Omental fat pad (tissue), 4 donors: ENCODE measurements around the gene TRIM28. TPM values are rescaled to one million over a fixed set of nuclear protein-coding genes. Genes with fewer than 3 reads are reported as not detected.

ENCODE experiments used
- ATAC-seq: fragments of 150-250 bp; one replicate; pipeline ENCODE4 v1.9.1; 2016; ENCODE audit warnings: mild to moderate bottlenecking, moderate library complexity; ENCODE audit not compliant: low FRiP score
- DNase-seq: peaks from one replicate; pipeline ENCODE4 v3.0.0-alpha.2; 2019; ENCODE audit warnings: low spot score
- CTCF ChIP-seq, 3 donors: fragments of 450-650 bp; IDR thresholded peaks; one replicate each; pipeline ENCODE4 v1.5.1; 2016 to 2017; ENCODE audit warnings: antibody characterized with exemption in 3 of 3, mild to moderate bottlenecking in 3 of 3, moderate library complexity in 2 of 3
- total RNA-seq, 4 donors: library from RNA; depleted of rRNA; stranded (reverse); fragments of >200 nt; gene quantifications; one replicate each; pipeline ENCODE4 v1.1.0, GENCODE V29; 2016

TRIM28 gene
- total RNA-seq, 4 donors from 2014 or later, result 151 to 238 (median 166) TPM

DNA sequence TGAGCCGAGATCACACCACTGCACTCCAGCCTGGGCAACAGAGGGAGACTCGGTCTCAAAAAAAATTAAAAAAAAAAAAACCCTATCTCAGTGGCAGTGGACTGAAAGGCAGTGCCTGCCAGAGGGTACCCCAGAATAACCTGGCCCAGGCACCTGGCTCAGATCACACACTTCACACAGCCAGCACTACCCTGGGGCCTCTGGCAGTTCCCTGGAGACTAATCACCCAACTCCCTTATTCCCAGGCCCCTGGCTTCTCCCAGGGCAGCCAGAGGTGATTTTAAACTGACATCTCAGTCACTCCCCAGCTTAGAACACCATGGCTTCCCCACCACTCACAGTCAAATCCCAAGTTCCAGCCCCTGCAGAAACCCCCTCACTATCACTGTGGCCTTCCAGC, 28.6 kb upstream of the TRIM28 start:
- no peak for ATAC-seq
- DNase-seq, result no peak
- TF ChIP-seq CTCF (IDR thresholded peaks at IDR 0.05), result no peak

DNA sequence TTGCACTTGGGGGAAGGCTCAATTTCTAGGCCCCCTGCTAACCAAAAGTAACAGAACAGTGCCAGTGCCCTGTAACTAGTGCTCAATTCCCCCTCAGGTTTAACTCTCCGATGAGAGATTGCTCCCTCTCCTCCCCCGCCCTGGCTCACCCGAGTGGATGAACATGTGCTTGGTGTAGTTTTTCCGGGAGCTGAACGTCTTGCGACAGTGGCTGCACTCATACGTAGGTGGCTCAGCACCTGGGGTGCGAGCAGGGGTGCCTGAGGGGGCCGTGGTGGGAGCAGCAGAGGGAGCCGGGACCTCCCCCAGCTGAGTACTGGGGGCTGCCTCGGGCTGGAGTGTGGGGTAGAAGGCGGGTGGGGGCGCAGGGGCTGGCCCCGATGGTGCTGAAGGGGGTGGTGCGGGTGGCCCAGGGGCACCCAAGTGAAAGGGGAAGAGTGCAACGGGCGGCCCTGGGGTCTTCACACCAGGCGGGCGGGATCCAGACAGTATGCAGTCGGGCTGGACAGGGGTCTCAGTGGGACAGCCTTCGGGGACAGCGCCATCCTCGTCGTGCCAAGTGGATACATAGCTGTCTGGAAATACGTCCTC, 27.5 kb upstream of the TRIM28 start:
- TF ChIP-seq CTCF (IDR thresholded peaks at IDR 0.05), result no peak
- ATAC-seq, result no peak
- DNase-seq, result no peak

- DNase-seq, result no peak
- no peak for ATAC-seq
- TF ChIP-seq CTCF (IDR thresholded peaks at IDR 0.05), result no peak
These were observed 26.7 kb upstream of the TRIM28 start for GRCh38 chr19:58516964-58517833.

GRCh38 chr19:58518256-58519086, 25.4 kb upstream of the TRIM28 start:
- ATAC-seq (no peak), DNase-seq (no peak)
- TF ChIP-seq CTCF (IDR thresholded peaks at IDR 0.05), result no peak

GRCh38 chr19:58519087-58519354, 24.8 kb upstream of the TRIM28 start:
- peak in 1 of 3 donors; percentile 47 for TF ChIP-seq CTCF (IDR thresholded peaks at IDR 0.05)
- peak; percentile 46 for ATAC-seq
- peak; percentile 25 for DNase-seq

DNA sequence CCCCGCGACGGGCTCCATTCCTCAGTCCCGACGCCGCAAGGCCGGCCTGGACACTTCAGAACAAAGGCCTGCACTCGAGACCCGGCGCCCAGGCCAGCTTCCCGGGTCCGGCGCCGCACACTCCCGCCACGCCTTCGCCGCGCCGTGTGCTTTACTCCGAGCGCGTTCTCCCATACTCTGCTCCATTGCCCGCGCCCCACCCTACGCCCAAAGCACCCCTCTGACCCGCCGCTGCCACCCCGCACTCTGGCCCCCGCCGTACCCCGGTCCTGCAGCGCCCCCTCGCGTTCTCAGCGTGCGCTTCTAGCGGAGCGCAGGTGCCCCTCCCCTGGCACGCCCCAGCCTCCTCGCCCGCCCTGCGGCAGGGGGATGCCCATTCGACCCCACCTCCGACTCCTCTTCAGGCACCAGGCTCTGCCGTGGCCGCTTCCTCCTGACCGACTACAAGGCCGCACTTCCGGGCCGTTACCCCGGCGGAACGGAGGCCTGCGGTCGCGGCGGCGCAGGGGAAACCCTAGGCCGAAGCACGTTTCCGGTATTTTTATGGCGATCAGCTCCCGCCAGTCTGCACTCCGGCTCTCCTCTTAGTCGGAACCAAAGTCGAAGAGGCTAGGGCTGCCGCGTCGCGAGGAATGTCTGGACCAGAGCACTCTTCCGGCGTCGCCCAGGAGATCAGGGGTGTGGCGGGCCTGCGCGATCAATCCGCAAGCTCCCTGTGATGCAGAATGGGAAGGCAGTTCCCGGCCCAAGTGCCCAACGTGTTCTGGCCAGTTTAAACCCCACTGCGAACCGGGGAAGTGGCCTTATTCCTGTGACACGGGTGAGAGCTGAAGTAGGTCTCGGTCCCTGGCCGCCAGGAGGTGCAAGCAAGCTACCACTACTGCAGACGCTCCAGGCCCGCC, 24.3 kb upstream of the TRIM28 start, which contains the start of gene ZBTB45:
TSS of gene ZBTB45 (minus strand) at position 456 of the 902 bp plus-strand sequence. CDS start 2,137 bp downstream, outside the sequence.
- DNase-seq (peak; percentile 72), ATAC-seq (peak; percentile 92)
- peak in 2 of 3 donors; percentile 18 to 70 for TF ChIP-seq CTCF (IDR thresholded peaks at IDR 0.05)
